HG03039 (cell line): Measurements from ENCODE around the gene GPR50.

Experiments used
- ATAC-seq: cut with Tn5 transposase; IDR thresholded peaks from one replicate; pipeline ENCODE4 v1.9.1; 2021; ENCODE audit warnings: mild to moderate bottlenecking, moderate library complexity; ENCODE audit not compliant: unreplicated experiment

The GPR50 gene

DNA sequence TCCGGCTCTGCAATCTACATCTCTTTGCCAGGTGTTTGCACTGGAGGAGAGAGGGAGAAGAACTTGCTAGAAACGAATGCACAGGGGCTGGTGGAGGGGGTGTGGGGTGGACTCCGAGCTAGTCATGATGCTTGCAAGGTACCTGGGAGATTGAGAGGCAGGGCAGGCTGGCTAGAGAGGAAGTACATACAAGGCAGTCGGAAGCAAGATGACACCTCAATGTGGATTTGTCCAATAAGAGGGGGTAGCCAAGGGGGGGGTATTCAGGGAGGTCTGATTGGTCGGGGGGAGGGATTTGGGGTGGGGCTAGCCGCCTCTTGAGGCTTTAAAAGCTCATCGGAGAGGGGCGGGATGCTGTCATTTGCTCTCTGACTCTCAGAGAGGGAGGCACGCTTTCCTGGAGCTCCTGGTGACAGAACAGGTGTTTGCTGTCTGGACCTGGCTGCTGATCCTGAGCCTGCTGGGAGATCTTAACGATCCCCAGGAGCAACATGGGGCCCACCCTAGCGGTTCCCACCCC lies at the start of gene GPR50:
TSS of gene GPR50 (plus strand) at position 354 of the 520 bp plus-strand sequence. CDS start at position 492, 138 bp downstream.
- ATAC-seq, result no peak

DNA sequence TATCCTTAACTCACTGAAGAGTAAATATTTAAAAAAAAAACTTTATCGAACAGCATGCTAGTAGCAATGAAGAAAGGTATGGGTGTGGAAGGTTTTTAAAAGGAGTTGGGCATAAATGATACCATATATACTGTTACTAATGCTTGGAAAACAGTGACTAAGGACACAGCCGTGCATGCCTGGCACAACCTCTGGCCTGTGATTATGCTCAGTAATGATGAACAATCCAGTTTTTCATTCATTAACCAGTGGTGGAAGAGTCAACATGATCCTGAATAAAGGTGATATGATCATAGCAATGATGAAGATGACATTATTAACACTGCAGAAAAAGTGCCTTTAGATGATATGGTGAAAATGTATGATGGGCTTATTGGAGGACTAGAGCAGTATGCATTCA lies 43.9 kb upstream of the GPR50 start:
- no peak for ATAC-seq

GRCh38 chrX:151151665-151152267 lies 24.6 kb upstream of the GPR50 start:
- ATAC-seq, result no peak

DNA sequence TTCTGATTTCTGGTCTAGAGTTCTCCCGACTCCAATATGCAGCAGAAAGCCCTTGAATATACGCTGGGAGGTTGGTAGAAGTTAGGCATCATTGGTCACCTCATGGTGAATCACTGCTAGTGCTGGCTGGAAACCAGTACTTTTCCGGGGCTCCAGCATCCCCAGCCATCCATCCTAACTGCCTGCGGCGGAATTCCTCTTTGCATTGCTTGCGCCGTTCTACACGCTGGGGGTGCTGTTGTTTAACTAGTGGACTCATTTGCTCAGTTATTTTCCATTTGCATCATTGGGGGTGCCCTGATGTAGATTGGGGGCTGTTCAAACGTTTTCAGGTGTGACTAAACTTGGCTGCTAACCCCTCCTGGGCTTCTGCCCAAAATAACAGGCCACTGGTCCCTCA lies 23.3 kb upstream of the GPR50 start:
- ATAC-seq, result no peak

GRCh38 chrX:151153667-151154066 lies 22.7 kb upstream of the GPR50 start:
- ATAC-seq, result no peak

DNA sequence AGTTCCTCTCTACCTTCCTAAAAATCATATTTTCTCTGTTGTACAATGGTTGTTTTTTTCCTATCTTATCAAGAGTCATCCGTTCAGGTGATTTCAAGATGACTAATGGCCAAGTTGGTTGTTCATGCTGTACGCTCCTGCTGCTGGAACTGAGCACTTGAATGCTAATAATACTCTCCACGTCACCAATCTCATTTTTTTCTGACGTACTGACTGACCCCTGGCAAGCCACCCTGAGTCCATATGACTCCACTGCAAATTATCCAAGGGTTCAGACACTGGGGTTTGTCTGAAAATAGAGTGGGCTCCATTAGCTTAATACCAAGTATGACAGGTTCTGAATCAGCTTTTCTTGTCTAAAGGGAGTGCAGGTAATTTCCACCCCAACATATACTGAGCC lies 21.1 kb upstream of the GPR50 start:
- ATAC-seq, result no peak

DNA sequence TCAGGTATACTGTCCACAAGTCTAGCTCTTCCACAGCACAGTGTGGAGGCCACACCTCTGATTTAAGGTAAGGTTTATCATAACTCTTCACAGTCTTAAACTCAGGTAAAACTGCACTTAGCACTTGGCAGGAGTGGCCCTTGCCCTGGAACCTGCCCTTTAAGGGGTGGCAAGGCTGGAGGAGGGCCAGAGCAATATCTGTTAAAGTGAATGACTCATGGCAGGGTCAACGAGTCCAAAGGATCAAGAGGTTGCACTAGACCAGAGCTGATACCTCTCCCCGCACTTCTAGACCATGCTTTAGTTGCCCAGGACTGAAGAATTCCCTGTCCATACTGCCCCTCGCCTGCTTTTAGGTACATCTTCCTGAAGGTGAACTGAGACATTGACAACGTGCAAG lies 14.7 kb upstream of the GPR50 start:
- ATAC-seq, result no peak

DNA sequence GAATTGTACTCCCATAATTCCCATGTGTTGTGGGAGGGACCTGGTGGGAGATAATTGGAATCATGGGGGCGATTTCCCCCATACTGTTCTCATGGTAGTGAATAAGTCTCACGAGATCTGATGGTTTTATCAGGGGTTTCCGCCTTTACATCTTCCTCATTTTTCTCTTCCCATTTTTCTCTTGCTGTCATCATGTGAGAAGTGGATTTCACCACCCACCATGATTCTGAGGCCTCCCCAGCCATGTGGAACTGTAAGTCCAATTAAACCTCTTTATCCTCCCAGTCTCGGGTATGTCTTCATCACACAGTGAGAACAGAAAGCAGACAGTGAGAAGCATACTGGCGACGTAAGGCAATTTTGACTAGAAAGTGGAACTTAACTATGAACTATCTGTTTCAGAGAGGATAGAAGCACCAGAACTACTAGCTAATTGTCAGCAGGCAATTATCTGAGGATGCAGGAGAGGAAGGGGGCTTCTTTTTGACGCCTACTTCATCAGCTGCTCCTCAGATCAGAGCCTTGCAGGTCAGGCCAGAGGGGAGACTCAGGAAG lies 8.5 kb upstream of the GPR50 start:
- no peak for ATAC-seq

DNA sequence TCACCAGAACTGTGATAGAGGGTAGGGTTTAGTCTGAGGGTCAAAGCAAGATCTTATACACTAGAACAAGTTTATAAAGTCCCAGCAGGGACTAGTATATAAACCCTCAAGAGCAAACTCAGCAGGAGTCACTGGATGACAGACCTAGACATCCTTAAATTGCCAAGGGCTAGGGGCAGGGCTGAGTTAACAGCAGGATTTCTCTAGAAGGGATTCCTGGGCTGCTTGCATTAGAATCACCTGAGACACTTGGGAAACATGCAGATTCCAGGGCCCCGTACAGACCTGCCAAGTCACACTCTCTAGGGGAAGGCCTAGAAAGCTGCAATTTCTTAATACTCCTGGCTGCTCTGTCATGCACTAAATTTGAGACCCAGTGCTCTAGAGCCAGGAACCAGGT lies 6.6 kb upstream of the GPR50 start:
- no peak for ATAC-seq

DNA sequence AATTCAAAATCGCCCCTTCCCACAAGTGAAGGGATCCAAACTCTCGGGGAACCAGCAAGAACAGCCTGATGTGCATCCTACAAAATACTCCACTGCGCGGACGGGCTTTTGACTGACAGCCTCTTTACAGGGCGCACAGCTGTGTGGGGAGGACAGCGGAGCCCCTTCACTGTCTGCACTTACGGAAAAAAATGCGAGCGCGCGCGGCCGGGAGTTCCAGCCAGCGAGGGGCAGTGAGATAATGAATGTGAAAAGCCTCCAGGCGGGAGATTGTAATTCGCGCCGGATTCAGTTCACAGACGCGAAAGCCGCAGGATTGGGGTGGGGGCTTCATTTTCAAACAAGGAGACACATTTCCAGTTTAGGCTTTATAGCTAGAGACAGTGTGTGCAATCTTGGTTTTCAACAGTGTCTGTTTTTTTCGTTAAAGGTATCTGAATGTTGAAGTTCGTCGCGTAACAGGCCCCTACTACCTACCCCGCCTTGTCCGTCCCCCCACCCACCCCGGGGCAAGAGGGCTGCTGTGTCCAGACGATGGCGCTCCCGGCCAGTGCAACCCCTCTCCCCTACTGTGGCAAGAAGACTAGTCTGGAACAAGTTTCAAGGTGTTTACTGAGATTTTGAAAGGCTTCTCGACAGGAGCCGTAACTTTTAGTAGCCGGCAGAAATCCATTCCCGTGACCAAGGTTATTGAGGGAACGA lies 1.7 kb upstream of the GPR50 start:
- no peak for ATAC-seq

DNA sequence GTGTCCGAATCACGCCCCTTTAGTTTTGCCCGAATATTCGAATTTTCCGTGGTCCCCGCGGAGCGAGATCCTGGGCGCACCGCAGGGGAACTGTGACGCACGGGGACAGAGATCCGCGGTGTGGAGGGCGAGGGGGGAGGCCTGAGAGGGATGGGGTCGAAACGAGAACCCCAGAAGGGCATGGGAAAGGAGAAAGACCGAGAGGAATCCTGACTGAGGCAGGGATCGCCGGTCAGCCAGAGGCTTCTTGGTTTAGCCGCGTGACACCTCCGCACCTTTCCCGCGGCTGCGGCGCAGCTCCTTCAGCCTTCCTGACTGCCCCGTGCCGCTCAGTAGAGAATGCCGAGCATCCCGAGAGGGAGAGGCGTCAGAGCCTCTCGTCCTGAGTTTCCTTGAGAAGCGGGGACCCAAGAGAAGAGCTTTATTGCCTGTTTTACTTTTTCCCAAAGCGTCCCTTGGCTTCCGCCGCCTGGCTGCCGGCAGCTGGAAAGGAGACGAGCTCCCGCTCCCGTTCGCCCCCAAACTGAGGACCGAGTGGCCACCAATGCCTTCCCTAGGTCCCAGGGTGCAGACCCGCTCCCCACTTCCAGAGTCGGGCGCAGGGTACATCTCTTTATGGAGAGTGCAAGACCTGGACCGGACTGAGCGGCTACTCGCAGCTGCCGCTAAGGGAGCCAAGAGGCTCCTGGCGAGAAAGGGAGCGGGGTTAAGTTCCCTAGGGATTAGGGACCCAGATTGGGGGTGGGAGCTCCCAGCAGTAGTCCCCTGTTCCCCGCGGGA lies 911 bp upstream of the GPR50 start:
- ATAC-seq, result no peak

- ATAC-seq, result no peak
Observed at GRCh38 chrX:151177141-151178027, 1.0 kb downstream of the GPR50 start.

DNA sequence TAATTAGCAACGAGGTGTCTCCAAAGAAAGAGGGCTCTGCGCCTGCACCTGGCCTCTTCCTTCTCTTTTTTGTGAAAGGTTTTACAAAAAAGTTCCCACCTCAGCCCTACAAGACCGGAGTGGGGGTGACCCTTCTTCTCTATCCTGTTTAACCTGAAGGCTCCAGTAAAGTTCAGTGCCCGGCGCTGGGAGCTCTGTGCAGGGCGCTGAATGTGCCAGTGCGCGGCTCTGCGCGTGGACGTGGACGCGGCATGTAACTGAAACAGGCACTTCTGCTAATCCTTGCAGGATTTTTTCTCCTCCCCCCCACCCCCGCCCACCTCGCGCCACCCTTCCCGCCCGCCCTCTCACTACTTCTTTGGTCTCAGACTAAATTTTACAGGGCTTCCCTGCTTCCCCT lies 2.4 kb downstream of the GPR50 start:
- no peak for ATAC-seq

DNA sequence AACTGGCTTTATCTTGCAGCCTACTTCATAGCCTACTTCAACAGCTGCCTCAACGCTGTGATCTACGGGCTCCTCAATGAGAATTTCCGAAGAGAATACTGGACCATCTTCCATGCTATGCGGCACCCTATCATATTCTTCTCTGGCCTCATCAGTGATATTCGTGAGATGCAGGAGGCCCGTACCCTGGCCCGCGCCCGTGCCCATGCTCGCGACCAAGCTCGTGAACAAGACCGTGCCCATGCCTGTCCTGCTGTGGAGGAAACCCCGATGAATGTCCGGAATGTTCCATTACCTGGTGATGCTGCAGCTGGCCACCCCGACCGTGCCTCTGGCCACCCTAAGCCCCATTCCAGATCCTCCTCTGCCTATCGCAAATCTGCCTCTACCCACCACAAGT lies 4.0 kb downstream of the GPR50 start:
- no peak for ATAC-seq

DNA sequence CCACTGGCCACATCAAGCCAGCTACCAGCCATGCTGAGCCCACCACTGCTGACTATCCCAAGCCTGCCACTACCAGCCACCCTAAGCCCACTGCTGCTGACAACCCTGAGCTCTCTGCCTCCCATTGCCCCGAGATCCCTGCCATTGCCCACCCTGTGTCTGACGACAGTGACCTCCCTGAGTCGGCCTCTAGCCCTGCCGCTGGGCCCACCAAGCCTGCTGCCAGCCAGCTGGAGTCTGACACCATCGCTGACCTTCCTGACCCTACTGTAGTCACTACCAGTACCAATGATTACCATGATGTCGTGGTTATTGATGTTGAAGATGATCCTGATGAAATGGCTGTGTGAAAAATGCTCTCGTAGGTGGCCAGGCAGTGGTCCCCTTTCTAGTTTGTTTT lies 4.7 kb downstream of the GPR50 start:
- no peak for ATAC-seq

GRCh38 chrX:151183233-151183753 lies 6.9 kb downstream of the GPR50 start:
- ATAC-seq, result no peak

- no peak for ATAC-seq
Observed at GRCh38 chrX:151183912-151184565, 7.7 kb downstream of the GPR50 start.

DNA sequence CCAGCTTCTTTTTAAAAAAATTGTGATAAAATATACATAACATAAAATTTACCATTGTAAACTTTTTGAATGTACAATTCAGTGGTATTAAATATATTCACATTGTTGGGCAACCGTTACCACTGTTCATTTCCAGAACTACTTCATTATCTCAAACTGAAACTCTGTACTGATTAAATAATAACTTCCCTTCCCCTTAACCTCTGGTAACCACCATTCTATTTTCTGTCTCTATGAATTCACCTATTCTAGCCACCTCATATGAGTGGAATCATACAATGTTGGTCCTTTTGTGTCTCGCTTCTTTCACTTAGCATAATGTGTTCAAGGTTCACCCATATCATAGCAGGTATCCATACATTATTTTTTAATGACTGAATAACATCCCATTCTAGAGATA lies 8.3 kb downstream of the GPR50 start:
- no peak for ATAC-seq

DNA sequence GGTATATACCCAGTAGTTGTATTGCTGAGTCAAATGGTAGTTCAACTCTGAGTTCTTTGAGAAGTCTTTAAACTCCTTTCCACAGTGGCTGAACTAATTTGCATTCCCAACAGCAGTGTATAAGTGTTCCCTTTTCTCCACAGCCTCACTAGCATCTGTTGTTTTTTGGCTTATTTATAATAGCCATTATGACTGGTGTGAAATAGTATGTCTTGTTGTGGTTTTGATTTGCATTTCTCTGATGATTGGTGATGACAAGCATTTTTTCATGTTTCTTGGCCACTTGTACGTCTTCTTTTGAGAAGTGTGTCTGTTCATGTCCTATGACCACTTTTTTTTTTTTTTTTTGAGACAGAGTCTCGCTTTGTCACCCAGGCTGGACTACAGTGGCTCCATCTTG lies 30.5 kb downstream of the GPR50 start:
- no peak for ATAC-seq

GRCh38 chrX:151225843-151226242 lies 49.5 kb downstream of the GPR50 start:
- ATAC-seq, result no peak
